HCT116 (cell line): ENCODE results near the gene SALL4. TPM values are rescaled to one million over a fixed set of nuclear protein-coding genes. Genes with fewer than 3 reads are reported as not detected.

ENCODE experiments used
- ATAC-seq: fragments of 200-7000 bp; cut with Tn5 transposase; 2 replicates; pipeline ENCODE4 v1.9.1; 2020; ENCODE audit warnings: mild to moderate bottlenecking, moderate library complexity
- BruUV-seq: library from RNA; stranded (reverse); fragments of 400-500 nt; replicated peaks from 2 replicates; lab custom pipeline; 2021; lab: Mats Ljungman, UMichigan
- CTCF ChIA-PET: fragments of 300-600 bp; sonication (Branson Sonifier 250); formaldehyde crosslinking; loops from one replicate; lab custom pipeline; 2021; ENCODE audit warnings: antibody characterized with exemption; lab: Charles Lee
- POLR2A ChIA-PET: fragments of 300-600, 350-600 bp; sonication (Branson Sonifier 250); formaldehyde crosslinking; loops from one replicate; lab custom pipeline; 2021; ENCODE audit warnings: antibody characterized with exemption; lab: Charles Lee
- RAD21 ChIA-PET, 2 experiments: fragments of 300-600 bp; sonication (Branson Sonifier 250); formaldehyde crosslinking; loops; one replicate each; lab custom pipeline; 2023; ENCODE audit warnings: low total read pairs in 2 of 2; ENCODE audit not compliant: uncharacterized antibody in 2 of 2, unreplicated experiment in 2 of 2, low non-redundant PET in 1 of 2; lab: Charles Lee
- DNase-seq: peaks from one replicate; pipeline ENCODE4 v3.0.0-alpha.2; 2010; ENCODE audit warnings: low read depth, low spot score
- H2AFZ ChIP-seq: fragments of 200-600 bp; shearing (Covaris generic), sonication (generic); 2 replicates; pipeline ENCODE4 v1.6.1; 2017; ENCODE audit warnings: low read depth, mixed run types, mixed read lengths, antibody characterized with exemption, low read length; ENCODE audit not compliant: poor library complexity, severe bottlenecking
- H3K27ac ChIP-seq: 2 replicates; pipeline ENCODE4 v1.5.1; 2012; ENCODE audit warnings: low read depth, low read length
- H3K27me3 ChIP-seq: fragments of 200-600 bp; sonication (generic); 2 replicates; pipeline ENCODE4 v1.6.1; 2016; ENCODE audit warnings: mixed run types, low read length, mixed read lengths; ENCODE audit not compliant: insufficient read depth
- H3K36me3 ChIP-seq, 2 experiments: fragments of 200-500 bp in 1 of 2; fragments of 200-600 bp in 1 of 2; sonication (Bioruptor generic) in 1 of 2; sonication (generic) in 1 of 2; 2 replicates each; pipeline versions ENCODE4 v1.5.1 to v1.6.1; 2014 to 2016; ENCODE audit warnings: low read length in 2 of 2, inconsistent platforms in 1 of 2, mixed read lengths in 1 of 2, mixed run types in 1 of 2; ENCODE audit not compliant: insufficient read depth in 2 of 2, control insufficient read depth in 1 of 2
- H3K4me1 ChIP-seq, 2 experiments: fragments of 200-600 bp in 1 of 2; sonication (generic) in 1 of 2; 2 replicates each; pipeline versions ENCODE4 v1.5.1 to v1.6.1; 2012 to 2017; ENCODE audit warnings: low read length in 2 of 2, inconsistent platforms in 1 of 2, mild to moderate bottlenecking in 1 of 2, mixed read lengths in 1 of 2, mixed run types in 1 of 2, moderate library complexity in 1 of 2; ENCODE audit not compliant: insufficient read depth in 2 of 2, control insufficient read depth in 1 of 2
- H3K4me2 ChIP-seq: fragments of 200-600 bp; sonication (generic); 2 replicates; pipeline ENCODE4 v1.6.1; 2017; ENCODE audit warnings: mixed run types, low read length, mixed read lengths
- H3K4me3 ChIP-seq, 2 experiments: fragments of 200-600 bp in 1 of 2; sonication (generic) in 1 of 2; replicated peaks in 1 of 2; 2 replicates each; pipeline ENCODE4 v1.5.1; 2011 to 2016; ENCODE audit warnings: low read length in 2 of 2, control low read depth in 1 of 2, low read depth in 1 of 2, mild to moderate bottlenecking in 1 of 2, mixed read lengths in 1 of 2, mixed run types in 1 of 2
- H3K79me2 ChIP-seq: fragments of 200-600 bp; sonication (generic); 2 replicates; pipeline ENCODE4 v1.6.1; 2017; ENCODE audit warnings: mild to moderate bottlenecking, mixed run types, low read length, moderate library complexity, mixed read lengths; ENCODE audit not compliant: insufficient read depth
- H3K9ac ChIP-seq: fragments of 200-600 bp; sonication (generic); 2 replicates; pipeline ENCODE4 v1.6.1; 2016; ENCODE audit warnings: low read length, mixed read lengths
- H3K9me2 ChIP-seq: fragments of 200-600 bp; sonication (generic), shearing (Covaris generic); 2 replicates; pipeline ENCODE4 v1.6.1; 2017; ENCODE audit warnings: mixed run types, mild to moderate bottlenecking, moderate library complexity; ENCODE audit not compliant: insufficient read depth
- H3K9me3 ChIP-seq, 2 experiments: fragments of 200-500 bp in 1 of 2; fragments of 200-600 bp in 1 of 2; sonication (Bioruptor generic) in 1 of 2; sonication (generic) in 1 of 2; 2 replicates each; pipeline ENCODE4 v1.6.1; 2014 to 2017; ENCODE audit warnings: low read length in 2 of 2, mixed read lengths in 2 of 2, inconsistent platforms in 1 of 2, low read depth in 1 of 2, mild to moderate bottlenecking in 1 of 2, mixed run types in 1 of 2, moderate library complexity in 1 of 2; ENCODE audit not compliant: control insufficient read depth in 1 of 2, insufficient read depth in 1 of 2
- H4K20me1 ChIP-seq: fragments of 200-600 bp; sonication (generic), shearing (Covaris generic); 2 replicates; pipeline ENCODE4 v1.6.1; 2017; ENCODE audit warnings: mixed run types, mild to moderate bottlenecking, moderate library complexity; ENCODE audit not compliant: insufficient read depth
- CEBPB ChIP-seq: IDR thresholded peaks from 2 replicates; pipeline ENCODE4 v1.6.1; 2012; ENCODE audit warnings: low read depth
- EGR1 ChIP-seq: IDR thresholded peaks from 2 replicates; pipeline ENCODE4 v1.6.1; 2012; ENCODE audit warnings: low read depth
- ELF1 ChIP-seq: IDR thresholded peaks from 2 replicates; pipeline ENCODE4 v1.6.1; 2012; ENCODE audit warnings: low read depth, borderline replicate concordance
- POLR2A ChIP-seq: IDR thresholded peaks from 2 replicates; pipeline ENCODE4 v1.7.0; 2011; ENCODE audit warnings: borderline replicate concordance; ENCODE audit not compliant: insufficient read depth, insufficient read length; ENCODE audit errors: extremely low read depth
- RAD21 ChIP-seq: IDR thresholded peaks from 2 replicates; pipeline ENCODE4 v1.6.1; 2012; ENCODE audit warnings: low read depth, mild to moderate bottlenecking
- YY1 ChIP-seq: IDR thresholded peaks from 2 replicates; pipeline ENCODE4 v1.6.1; 2011; ENCODE audit warnings: low read length, low read depth, moderate library complexity, mild to moderate bottlenecking; ENCODE audit not compliant: insufficient replicate concordance; ENCODE audit errors: extremely low read depth
- ZFX ChIP-seq: fragments of 450-650 bp; IDR thresholded peaks from 2 replicates; pipeline ENCODE4 v1.6.1; 2017
- intact Hi-C: fragments of 100-400 bp; cut with micrococcal nuclease; formaldehyde crosslinking; loops from 2 replicates; pipeline ENCODE4 v1.10.0; 2022
- total RNA-seq: library from RNA; stranded (reverse); gene quantifications from one replicate; pipeline ENCODE4 v1.2.1, GENCODE V29; 2021; ENCODE audit not compliant: unreplicated experiment
- TF ChIP-seq, protein P1 (sequence below): IDR thresholded peaks from 2 replicates; pipeline ENCODE4 v1.6.1; 2012
- TF ChIP-seq, protein P2 (sequence below): IDR thresholded peaks from 2 replicates; pipeline ENCODE4 v1.6.1; 2012; ENCODE audit warnings: low read depth
- TF ChIP-seq, protein P3 (sequence below), 3 experiments: fragments of 200-600 bp in 1 of 3; sonication (generic) in 1 of 3; IDR thresholded peaks in 2 of 3; conservative IDR thresholded peaks in 1 of 3; 2 replicates each; pipeline ENCODE4 v1.5.1; 2012 to 2017; ENCODE audit warnings: low read depth in 2 of 3, low read length in 2 of 3, antibody characterized with exemption in 1 of 3, borderline replicate concordance in 1 of 3, control low read depth in 1 of 3, mild to moderate bottlenecking in 1 of 3, mixed read lengths in 1 of 3, mixed run types in 1 of 3, moderate library complexity in 1 of 3; ENCODE audit not compliant: insufficient read depth in 1 of 3
- TF ChIP-seq, protein P4 (sequence below): IDR thresholded peaks from 2 replicates; pipeline ENCODE4 v1.6.1; 2012
- TF ChIP-seq, protein P5 (sequence below): IDR thresholded peaks from 2 replicates; pipeline ENCODE4 v1.6.1; 2011; ENCODE audit warnings: mild to moderate bottlenecking, low read length, moderate library complexity; ENCODE audit not compliant: insufficient replicate concordance; ENCODE audit errors: extremely low read depth

The SALL4 gene
- total RNA-seq, 1 experiment from 2014 or later = 1.9 TPM

DNA sequence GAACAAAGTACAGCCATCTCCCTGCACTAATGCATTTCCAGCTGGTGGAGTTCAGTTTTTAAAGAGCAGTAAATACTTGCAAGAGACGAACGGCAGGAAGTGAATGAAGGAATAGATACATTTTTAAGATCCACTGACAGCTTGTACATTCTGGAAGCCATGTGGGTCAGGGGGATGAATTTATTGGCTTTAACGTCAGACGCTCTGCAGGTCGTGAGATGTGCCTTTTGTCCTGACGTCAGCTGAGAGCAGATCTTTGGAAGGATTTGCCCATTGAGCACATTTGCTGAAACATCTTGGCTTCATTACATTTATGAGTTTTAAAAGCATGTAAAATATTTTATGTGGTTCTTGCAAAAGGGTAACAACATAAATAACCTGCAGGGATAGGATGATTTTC, 29.5 kb upstream of the SALL4 start:
- intact Hi-C loops = no loop called here
- CTCF ChIA-PET = interaction anchor here (0.9 kb wide), 1 partner anchor 31 kb away, joined by 3 read pairs; no protein-coding TSS in a partner anchor
- Histone ChIP-seq H3K36me3 (no peaks in the 10 kb centered on the region), H4K20me1 (no peaks in the 10 kb centered on the region), H3K79me2 (no peaks in the 10 kb centered on the region), H3K9ac (no peak overlapping the region), H3K27ac (no peak overlapping the region), H3K4me3 (no peak overlapping the region), H3K27me3 (no peaks in the 10 kb centered on the region), H3K9me2 (no peaks in the 10 kb centered on the region), H3K9me3 (no peaks in the 10 kb centered on the region), H2AFZ (no peak overlapping the region), H3K4me2 (no peak overlapping the region), H3K4me1 (no peaks in the 10 kb centered on the region)
- TF ChIP-seq, protein P1, sequence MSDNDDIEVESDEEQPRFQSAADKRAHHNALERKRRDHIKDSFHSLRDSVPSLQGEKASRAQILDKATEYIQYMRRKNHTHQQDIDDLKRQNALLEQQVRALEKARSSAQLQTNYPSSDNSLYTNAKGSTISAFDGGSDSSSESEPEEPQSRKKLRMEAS = no peak
- TF ChIP-seq, protein P2, sequence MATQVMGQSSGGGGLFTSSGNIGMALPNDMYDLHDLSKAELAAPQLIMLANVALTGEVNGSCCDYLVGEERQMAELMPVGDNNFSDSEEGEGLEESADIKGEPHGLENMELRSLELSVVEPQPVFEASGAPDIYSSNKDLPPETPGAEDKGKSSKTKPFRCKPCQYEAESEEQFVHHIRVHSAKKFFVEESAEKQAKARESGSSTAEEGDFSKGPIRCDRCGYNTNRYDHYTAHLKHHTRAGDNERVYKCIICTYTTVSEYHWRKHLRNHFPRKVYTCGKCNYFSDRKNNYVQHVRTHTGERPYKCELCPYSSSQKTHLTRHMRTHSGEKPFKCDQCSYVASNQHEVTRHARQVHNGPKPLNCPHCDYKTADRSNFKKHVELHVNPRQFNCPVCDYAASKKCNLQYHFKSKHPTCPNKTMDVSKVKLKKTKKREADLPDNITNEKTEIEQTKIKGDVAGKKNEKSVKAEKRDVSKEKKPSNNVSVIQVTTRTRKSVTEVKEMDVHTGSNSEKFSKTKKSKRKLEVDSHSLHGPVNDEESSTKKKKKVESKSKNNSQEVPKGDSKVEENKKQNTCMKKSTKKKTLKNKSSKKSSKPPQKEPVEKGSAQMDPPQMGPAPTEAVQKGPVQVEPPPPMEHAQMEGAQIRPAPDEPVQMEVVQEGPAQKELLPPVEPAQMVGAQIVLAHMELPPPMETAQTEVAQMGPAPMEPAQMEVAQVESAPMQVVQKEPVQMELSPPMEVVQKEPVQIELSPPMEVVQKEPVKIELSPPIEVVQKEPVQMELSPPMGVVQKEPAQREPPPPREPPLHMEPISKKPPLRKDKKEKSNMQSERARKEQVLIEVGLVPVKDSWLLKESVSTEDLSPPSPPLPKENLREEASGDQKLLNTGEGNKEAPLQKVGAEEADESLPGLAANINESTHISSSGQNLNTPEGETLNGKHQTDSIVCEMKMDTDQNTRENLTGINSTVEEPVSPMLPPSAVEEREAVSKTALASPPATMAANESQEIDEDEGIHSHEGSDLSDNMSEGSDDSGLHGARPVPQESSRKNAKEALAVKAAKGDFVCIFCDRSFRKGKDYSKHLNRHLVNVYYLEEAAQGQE = no peak
- TF ChIP-seq, protein P3, sequence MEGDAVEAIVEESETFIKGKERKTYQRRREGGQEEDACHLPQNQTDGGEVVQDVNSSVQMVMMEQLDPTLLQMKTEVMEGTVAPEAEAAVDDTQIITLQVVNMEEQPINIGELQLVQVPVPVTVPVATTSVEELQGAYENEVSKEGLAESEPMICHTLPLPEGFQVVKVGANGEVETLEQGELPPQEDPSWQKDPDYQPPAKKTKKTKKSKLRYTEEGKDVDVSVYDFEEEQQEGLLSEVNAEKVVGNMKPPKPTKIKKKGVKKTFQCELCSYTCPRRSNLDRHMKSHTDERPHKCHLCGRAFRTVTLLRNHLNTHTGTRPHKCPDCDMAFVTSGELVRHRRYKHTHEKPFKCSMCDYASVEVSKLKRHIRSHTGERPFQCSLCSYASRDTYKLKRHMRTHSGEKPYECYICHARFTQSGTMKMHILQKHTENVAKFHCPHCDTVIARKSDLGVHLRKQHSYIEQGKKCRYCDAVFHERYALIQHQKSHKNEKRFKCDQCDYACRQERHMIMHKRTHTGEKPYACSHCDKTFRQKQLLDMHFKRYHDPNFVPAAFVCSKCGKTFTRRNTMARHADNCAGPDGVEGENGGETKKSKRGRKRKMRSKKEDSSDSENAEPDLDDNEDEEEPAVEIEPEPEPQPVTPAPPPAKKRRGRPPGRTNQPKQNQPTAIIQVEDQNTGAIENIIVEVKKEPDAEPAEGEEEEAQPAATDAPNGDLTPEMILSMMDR (IDR thresholded peaks at IDR 0.05 in 2 of 3, conservative IDR thresholded peaks at IDR 0.05 in 1 of 3; ENCODE audit: borderline replicate concordance in 1 of 3, insufficient read depth in 1 of 3, low read depth in 2 of 3, low read length in 2 of 3) = no peak
- TF ChIP-seq, protein P4, sequence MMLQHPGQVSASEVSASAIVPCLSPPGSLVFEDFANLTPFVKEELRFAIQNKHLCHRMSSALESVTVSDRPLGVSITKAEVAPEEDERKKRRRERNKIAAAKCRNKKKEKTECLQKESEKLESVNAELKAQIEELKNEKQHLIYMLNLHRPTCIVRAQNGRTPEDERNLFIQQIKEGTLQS = no peak
- TF ChIP-seq YY1 (no peak), ZFX (no peak), EGR1 (no peak), CEBPB (no peak), ELF1 (no peak), RAD21 (no peak), POLR2A (no peak)
- TF ChIP-seq, protein P5, sequence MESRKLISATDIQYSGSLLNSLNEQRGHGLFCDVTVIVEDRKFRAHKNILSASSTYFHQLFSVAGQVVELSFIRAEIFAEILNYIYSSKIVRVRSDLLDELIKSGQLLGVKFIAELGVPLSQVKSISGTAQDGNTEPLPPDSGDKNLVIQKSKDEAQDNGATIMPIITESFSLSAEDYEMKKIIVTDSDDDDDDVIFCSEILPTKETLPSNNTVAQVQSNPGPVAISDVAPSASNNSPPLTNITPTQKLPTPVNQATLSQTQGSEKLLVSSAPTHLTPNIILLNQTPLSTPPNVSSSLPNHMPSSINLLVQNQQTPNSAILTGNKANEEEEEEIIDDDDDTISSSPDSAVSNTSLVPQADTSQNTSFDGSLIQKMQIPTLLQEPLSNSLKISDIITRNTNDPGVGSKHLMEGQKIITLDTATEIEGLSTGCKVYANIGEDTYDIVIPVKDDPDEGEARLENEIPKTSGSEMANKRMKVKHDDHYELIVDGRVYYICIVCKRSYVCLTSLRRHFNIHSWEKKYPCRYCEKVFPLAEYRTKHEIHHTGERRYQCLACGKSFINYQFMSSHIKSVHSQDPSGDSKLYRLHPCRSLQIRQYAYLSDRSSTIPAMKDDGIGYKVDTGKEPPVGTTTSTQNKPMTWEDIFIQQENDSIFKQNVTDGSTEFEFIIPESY = no peak
- POLR2A ChIA-PET = no interaction called here
- RAD21 ChIA-PET = no interaction called here
- DNase-seq (no peak), ATAC-seq (no peak)
- no TSS peak for BruUV-seq
